NCI-H446 (cell line): ENCODE results near the gene SSX2B.
"Not testable (repeated sequence)": the region's sequence is repeated elsewhere in the genome, so short reads cannot be mapped to it uniquely, and the experiment has no call there.

Experiments
- DNase-seq, 2 experiments: peaks; one replicate each; lab custom pipeline; 2025; lab: John Stamatoyannopoulos, UW

The SSX2B gene

GRCh38 chrX:52750952-52751351 is at the start of gene SSX2B:
Gene SSX2B, plus strand, starts transcription at chrX:52751252. Its CDS starts 1,429 bp downstream, at chrX:52752681.
- not testable (repeated sequence) for DNase-seq

GRCh38 chrX:52707078-52707477 is 44.0 kb upstream of the SSX2B start, which contains the start of gene SSX2:
Gene SSX2, minus strand, starts transcription at chrX:52707178. Its CDS starts 1,429 bp downstream, at chrX:52705749.
- DNase-seq = not testable (repeated sequence)

- DNase-seq = not testable (repeated sequence)
Measured at GRCh38 chrX:52765983-52766382, 14.9 kb downstream of the SSX2B start.

- not testable (repeated sequence) for DNase-seq
Measured at GRCh38 chrX:52773504-52773903, 22.5 kb downstream of the SSX2B start.

- DNase-seq = not testable (repeated sequence)
Measured at GRCh38 chrX:52797327-52797726, 46.3 kb downstream of the SSX2B start, which contains the start of gene SPANXN5. Gene SPANXN5, minus strand, starts transcription at chrX:52797427. Its CDS starts 79 bp downstream, at chrX:52797348.

GRCh38 chrX:52804876-52805275 is 53.8 kb downstream of the SSX2B start:
- DNase-seq = not testable (repeated sequence)
